WERI-Rb-1 (cell line): ENCODE results near the gene TRUB1.

ENCODE experiments used
- DNase-seq: peaks from one replicate; pipeline ENCODE4 v3.0.0-alpha.2; 2020
- H3K27ac ChIP-seq: fragments of 250-450 bp; sonication (Bioruptor Pico); 2 replicates; pipeline ENCODE4 v1.5.1; 2020; ENCODE audit warnings: mild to moderate bottlenecking, moderate library complexity
- H3K27me3 ChIP-seq: fragments of 250-450 bp; sonication (Bioruptor Pico); 2 replicates; pipeline ENCODE4 v1.5.1; 2021; ENCODE audit warnings: mild to moderate bottlenecking, low read depth, moderate library complexity; ENCODE audit not compliant: insufficient read depth, severe bottlenecking
- H3K36me3 ChIP-seq: fragments of 250-450 bp; sonication (Bioruptor Pico); 2 replicates; pipeline ENCODE4 v1.5.1; 2020; ENCODE audit warnings: mild to moderate bottlenecking, moderate library complexity
- H3K4me3 ChIP-seq: 2 replicates; pipeline ENCODE4 v1.5.1; 2011; ENCODE audit warnings: low read depth, mild to moderate bottlenecking, control low read depth, low read length
- H3K9me3 ChIP-seq: fragments of 250-450 bp; sonication (Bioruptor Pico); 2 replicates; pipeline ENCODE4 v1.5.1; 2021; ENCODE audit warnings: mild to moderate bottlenecking, moderate library complexity; ENCODE audit not compliant: severe bottlenecking
- CTCF ChIP-seq: IDR thresholded peaks from 2 replicates; pipeline ENCODE4 v1.5.1; 2011; ENCODE audit warnings: low read depth, mild to moderate bottlenecking, control low read depth, inconsistent platforms, low read length

TRUB1 gene

GRCh38 chr10:114973306-114973705, 35.3 kb downstream of the TRUB1 start:
- Histone ChIP-seq H3K27ac (no peak overlapping the region), H3K36me3 (peaks cover 4% of the 10 kb centered on the region; the same call in 1 of the 2 replicates), H3K27me3 (no peaks in the 10 kb centered on the region), H3K9me3 (no peaks in the 10 kb centered on the region), H3K4me3 (no peak overlapping the region)
- DNase-seq: no peak
- TF ChIP-seq CTCF: no peak

GRCh38 chr10:114973997-114974396, 36.0 kb downstream of the TRUB1 start:
- Histone ChIP-seq H3K9me3 (no peaks in the 10 kb centered on the region), H3K4me3 (no peak overlapping the region), H3K27ac (no peak overlapping the region), H3K27me3 (no peaks in the 10 kb centered on the region), H3K36me3 (peaks cover 4% of the 10 kb centered on the region; the same call in 1 of the 2 replicates)
- no peak for DNase-seq
- TF ChIP-seq CTCF: no peak

- no peak overlapping the region for H3K27ac ChIP-seq
- no peak for DNase-seq
- H3K27me3 ChIP-seq: no peaks in the 10 kb centered on the region
- H3K4me3 ChIP-seq: no peak overlapping the region
- peaks cover 4% of the 10 kb centered on the region; the same call in 1 of the 2 replicates for H3K36me3 ChIP-seq
- no peaks in the 10 kb centered on the region for H3K9me3 ChIP-seq
- TF ChIP-seq CTCF: no peak
Measured at GRCh38 chr10:114974625-114975024, 36.6 kb downstream of the TRUB1 start.

GRCh38 chr10:114975091-114975490, 37.1 kb downstream of the TRUB1 start:
- H3K36me3 ChIP-seq: peaks cover 4% of the 10 kb centered on the region; the same call in 1 of the 2 replicates

GRCh38 chr10:114982989-114983388, 45.0 kb downstream of the TRUB1 start:
- Histone ChIP-seq H3K9me3 (peaks cover 8% of the 10 kb centered on the region), H3K27ac (no peak overlapping the region), H3K36me3 (no peaks in the 10 kb centered on the region; the same call in 1 of the 2 replicates), H3K27me3 (no peaks in the 10 kb centered on the region), H3K4me3 (no peak overlapping the region)
- DNase-seq: no peak
- no peak for TF ChIP-seq CTCF

More at GRCh38 chr10:114975091-114975490, 37.1 kb downstream of the TRUB1 start:
- Histone ChIP-seq H3K9me3 (no peaks in the 10 kb centered on the region), H3K27ac (no peak overlapping the region), H3K4me3 (no peak overlapping the region), H3K27me3 (no peaks in the 10 kb centered on the region)
- no peak for TF ChIP-seq CTCF
- DNase-seq: no peak

GRCh38 chr10:114987995-114988394, 50.0 kb downstream of the TRUB1 start:
- H3K27me3 ChIP-seq: no peaks in the 10 kb centered on the region
- H3K4me3 ChIP-seq: no peak overlapping the region
- no peak for DNase-seq
- H3K36me3 ChIP-seq: no peaks in the 10 kb centered on the region; the same call in 1 of the 2 replicates
- H3K9me3 ChIP-seq: peaks cover 5% of the 10 kb centered on the region
- no peak for TF ChIP-seq CTCF
- H3K27ac ChIP-seq: no peak overlapping the region
